KG1 (cell line): ENCODE measurements around the gene LIX1L.

Experiments
- DNase-seq: peaks from one replicate; lab custom pipeline; 2025; lab: John Stamatoyannopoulos, UW

LIX1L gene

DNA sequence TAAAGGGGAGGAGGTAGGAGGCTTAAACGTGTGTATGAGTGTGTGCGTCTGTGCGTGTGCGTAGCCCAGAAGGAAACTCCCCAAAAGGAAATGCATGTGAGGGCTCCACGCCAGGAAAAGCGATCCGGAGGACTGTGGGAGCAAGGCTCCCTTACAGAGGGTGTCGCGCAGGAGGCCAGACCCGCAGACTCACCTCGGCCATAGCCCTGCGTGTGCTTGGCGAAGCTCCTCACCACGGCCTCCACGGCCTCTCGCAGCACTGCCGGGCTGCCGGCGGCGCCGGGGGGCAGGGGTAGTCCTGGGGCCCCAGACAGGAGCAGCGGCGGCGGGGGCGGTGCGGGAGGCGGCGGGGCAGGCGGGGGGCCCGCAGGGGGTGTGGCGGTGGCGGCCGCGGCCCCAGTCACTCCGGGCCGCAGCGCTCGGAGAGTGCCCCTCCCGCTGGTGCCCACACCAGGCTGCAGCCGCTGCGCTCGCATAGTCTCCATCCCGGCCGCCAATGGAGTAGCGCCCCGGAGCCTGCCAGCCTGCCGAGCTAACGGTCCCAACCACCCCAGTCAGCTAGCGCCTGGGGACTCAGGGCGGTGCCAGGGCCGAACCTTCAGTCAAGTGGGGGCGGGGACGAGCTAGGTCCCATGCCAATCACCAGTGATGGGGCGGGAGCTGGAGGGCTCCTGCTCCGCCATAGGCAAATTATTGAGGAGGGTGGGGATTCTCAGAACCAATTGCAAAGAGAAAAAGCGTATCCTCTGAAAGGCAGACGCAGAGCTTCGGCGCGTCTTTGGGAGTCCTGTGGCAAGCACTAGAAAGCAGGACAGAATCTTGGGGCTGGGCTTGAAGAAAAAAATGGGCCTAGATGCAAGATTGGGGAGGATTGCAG lies at the start of gene LIX1L:
LIX1L (minus strand) TSS at position 575 of the 877 bp plus-strand sequence; CDS start at position 485, 90 bp downstream.
- peak; percentile 92 for DNase-seq

- DNase-seq: no peak
These were observed 43.9 kb upstream of the LIX1L start for GRCh38 chr1:146001709-146002108.

- DNase-seq: no peak
These were observed 41.7 kb upstream of the LIX1L start for GRCh38 chr1:145999321-146000024.

- DNase-seq: no peak
These were observed 39.9 kb upstream of the LIX1L start for GRCh38 chr1:145997718-145998023.

GRCh38 chr1:145997016-145997717 lies 39.4 kb upstream of the LIX1L start:
- DNase-seq: no peak

DNA sequence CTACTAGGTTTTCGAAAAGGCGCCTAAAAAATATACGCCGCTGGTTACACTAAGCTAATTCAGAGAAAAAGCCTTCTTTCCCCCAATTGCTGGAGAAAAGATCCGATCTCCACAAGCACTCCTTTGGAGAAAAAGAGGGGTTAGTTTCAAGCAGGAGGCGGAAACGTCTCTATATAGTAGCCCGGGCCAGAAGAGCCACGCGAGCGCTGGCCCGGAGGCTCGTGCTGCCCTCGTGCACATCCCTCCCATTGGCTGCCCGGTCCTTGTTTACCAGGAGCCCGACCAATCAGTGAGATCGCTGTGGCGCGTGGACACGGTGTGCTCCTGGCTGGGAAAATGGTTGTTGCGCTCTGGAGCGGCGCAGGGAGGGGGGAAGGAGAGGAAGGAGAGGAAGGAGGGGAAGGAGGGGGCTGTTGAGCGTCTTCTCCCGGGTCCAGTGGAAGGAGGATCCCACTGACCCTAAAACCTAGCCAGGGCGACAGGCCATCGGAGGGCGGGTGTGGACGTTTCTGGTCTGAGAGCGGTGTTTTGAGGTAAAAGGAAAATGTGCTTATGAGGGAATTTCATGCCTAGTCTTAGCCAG lies 38.7 kb upstream of the LIX1L start, which contains the start of gene TXNIP:
TXNIP (minus strand) TSS at position 147 of the 583 bp plus-strand sequence. CDS start 313 bp downstream, outside the sequence.
- DNase-seq: peak; percentile 77

DNA sequence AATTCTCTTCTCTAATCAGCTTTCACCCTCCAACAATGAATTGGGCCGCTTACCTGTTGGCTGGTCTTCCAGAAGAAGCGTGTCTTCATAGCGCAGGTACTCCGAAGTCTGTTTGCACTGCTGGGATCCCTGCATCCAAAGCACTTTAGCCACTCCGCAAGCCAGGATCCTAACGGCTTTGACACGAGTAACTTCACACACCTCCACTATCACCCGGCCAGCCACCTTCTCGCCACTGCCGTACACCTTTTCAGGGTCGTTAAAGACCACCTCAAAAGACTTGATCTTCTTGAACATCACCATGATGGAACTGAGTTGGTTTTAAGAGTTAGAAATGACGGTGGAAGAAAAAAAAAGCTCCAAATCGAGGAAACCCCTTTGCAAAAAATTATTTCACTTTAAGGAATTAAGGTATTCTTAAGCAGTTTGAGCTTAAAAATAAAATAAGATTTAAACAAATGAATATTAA lies 38.2 kb upstream of the LIX1L start:
- DNase-seq: no peak

GRCh38 chr1:145995148-145995881 lies 37.5 kb upstream of the LIX1L start:
- no peak for DNase-seq

GRCh38 chr1:145994391-145995120 lies 36.7 kb upstream of the LIX1L start:
- DNase-seq: no peak

GRCh38 chr1:145993618-145994390 lies 36.0 kb upstream of the LIX1L start:
- no peak for DNase-seq

GRCh38 chr1:145992958-145993617 lies 35.3 kb upstream of the LIX1L start:
- DNase-seq: no peak

- DNase-seq: no peak
These were observed 34.7 kb upstream of the LIX1L start for GRCh38 chr1:145992502-145992936.

GRCh38 chr1:145991735-145992412 lies 34.1 kb upstream of the LIX1L start:
- DNase-seq: no peak

GRCh38 chr1:145990249-145990855 lies 32.5 kb upstream of the LIX1L start:
- DNase-seq: no peak

GRCh38 chr1:145988773-145989172 lies 31.0 kb upstream of the LIX1L start:
- DNase-seq: no peak

- no peak for DNase-seq
These were observed 30.1 kb upstream of the LIX1L start for GRCh38 chr1:145987926-145988325.

GRCh38 chr1:145986551-145986950 lies 28.7 kb upstream of the LIX1L start:
- no peak for DNase-seq
